ENCODE data around the gene CDC27. TPM values are rescaled to one million over a fixed set of nuclear protein-coding genes. Genes with fewer than 3 reads are reported as not detected.
"Not testable (repeated sequence)": the region's sequence is repeated elsewhere in the genome, so short reads cannot be mapped to it uniquely, and the experiment has no call there.

The CDC27 gene
- total RNA-seq, 4 donors from 2014 or later: 26.5 to 65.9 (median 49.4) TPM

DNA sequence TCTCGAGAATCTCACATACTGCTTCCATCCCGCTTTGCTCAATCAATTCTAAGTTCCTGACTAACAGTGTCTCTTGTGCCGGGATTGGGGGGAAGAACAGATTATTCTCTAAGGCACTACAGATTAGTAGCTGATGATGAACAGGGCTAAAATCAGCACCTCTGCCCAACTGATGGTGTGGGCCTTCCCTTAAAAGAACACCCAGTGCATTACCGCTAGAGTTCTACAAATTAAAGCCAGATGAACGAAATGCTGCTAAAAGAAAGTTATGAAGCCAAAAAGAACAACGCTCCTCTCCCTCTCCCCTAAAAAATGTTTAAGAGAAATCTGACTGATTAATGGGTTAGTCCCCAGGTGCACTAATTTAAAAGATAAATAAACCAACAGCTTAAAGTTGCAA, 4.4 kb downstream of the CDC27 start:
- Histone ChIP-seq H3K27me3 (no peaks in the 10 kb centered on the region), H3K36me3 (peaks cover 0 to 12% of the 10 kb centered on the region in 2 donors), H3K9me3 (no peaks in the 10 kb centered on the region), H3K27ac (no peak overlapping the region), H3K4me3 (no peak overlapping the region), H3K4me1 (peaks cover 50 to 61% of the 10 kb centered on the region in 2 donors)
- TF ChIP-seq POLR2A (IDR thresholded peaks at IDR 0.05) (no peak), CTCF (IDR thresholded peaks at IDR 0.05 in 4 of 5, conservative IDR thresholded peaks at IDR 0.05 in 1 of 5) (no peak)
- in situ Hi-C loops (cut with MboI; ENCODE audit: low sequenced_read_pairs in 4 of 4) (no loop called here), intact Hi-C loops (cut with DNase I; ENCODE audit: low total_unique reads) (no loop called here)
- DNase-seq (no peak), ATAC-seq (no peak)

DNA sequence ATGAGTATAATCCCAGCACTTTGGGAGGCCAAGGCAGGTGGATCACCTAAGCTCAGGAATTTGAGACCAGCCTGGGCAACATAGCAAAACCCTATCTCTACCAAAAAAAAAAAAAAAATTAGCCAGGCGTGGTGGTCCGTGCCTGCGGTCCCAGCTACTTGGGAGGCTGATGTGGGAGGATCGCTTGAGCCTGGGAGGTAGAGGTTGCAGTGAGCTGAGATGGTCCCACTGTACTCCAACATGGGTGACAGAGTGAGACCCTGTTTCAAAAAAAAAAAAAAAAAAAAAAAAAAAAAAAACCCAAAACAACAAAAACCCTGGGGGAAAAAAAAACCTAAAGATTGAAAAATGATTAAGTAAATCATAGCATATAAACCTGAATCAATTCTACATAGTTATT, 8.1 kb downstream of the CDC27 start:
- DNase-seq; H3K4me3 ChIP-seq; H3K27ac ChIP-seq; ATAC-seq; intact Hi-C loops (cut with DNase I; ENCODE audit: low total_unique reads); in situ Hi-C loops (cut with MboI; ENCODE audit: low sequenced_read_pairs in 4 of 4); H3K9me3 ChIP-seq; H3K27me3 ChIP-seq: not testable (repeated sequence)
- Histone ChIP-seq H3K36me3 (peaks cover 0 to 22% of the 10 kb centered on the region in 2 donors), H3K4me1 (peaks cover 30 to 58% of the 10 kb centered on the region in 2 donors)

DNA sequence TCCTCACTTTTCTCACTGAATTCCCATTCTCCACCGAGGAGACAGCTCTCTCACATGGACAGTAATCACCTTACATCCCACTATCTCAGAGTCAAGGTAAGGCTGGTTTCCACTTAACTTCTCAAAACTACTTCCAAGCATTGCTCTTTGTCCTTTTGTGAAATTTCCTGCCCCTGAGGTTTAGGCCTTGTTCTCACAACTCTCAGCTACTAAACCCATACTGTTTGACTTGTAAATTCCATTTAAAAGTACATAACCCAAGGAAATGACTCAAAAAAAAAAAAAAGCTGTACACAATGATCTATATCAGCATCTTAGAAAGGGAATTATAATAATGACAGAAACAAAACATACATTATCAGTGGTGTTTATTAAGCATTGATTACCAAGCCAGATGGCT, 8.8 kb downstream of the CDC27 start:
- Histone ChIP-seq H3K27ac (no peak overlapping the region), H3K4me3 (no peak overlapping the region), H3K9me3 (no peaks in the 10 kb centered on the region), H3K27me3 (no peaks in the 10 kb centered on the region), H3K4me1 (peaks cover 25 to 54% of the 10 kb centered on the region in 2 donors), H3K36me3 (peaks cover 0 to 22% of the 10 kb centered on the region in 2 donors)
- ATAC-seq (no peak), DNase-seq (no peak)
- in situ Hi-C loops (cut with MboI; ENCODE audit: low sequenced_read_pairs in 4 of 4) (no loop called here), intact Hi-C loops (cut with DNase I; ENCODE audit: low total_unique reads) (no loop called here)
- TF ChIP-seq POLR2A (IDR thresholded peaks at IDR 0.05) (no peak), CTCF (IDR thresholded peaks at IDR 0.05 in 4 of 5, conservative IDR thresholded peaks at IDR 0.05 in 1 of 5) (no peak)

DNA sequence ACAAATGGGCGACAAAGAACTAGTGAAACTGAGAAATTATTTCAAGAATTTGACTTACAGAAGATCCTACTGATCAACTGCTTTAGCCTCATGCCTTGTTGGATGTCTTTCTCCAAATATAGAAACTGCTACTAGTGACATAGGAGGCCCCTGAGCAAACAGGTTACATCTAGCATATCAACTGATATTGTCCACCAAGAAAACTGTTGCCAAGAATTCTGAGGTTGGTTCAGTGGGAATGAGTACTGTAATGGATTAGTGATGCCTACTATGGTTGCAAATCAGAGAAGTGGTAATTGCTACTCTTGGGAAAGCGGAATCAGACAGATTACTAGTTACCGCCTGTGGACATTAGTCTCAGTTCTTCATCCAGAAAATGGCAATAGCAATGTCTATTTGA, 10.0 kb downstream of the CDC27 start:
- H3K4me1 ChIP-seq: peaks cover 25 to 45% of the 10 kb centered on the region in 2 donors
- intact Hi-C loops (cut with DNase I; ENCODE audit: low total_unique reads): no loop called here
- ATAC-seq (no peak), DNase-seq (no peak)
- no peak overlapping the region for H3K4me3 ChIP-seq
- no peak for TF ChIP-seq POLR2A (IDR thresholded peaks at IDR 0.05)
- no peak for TF ChIP-seq CTCF (IDR thresholded peaks at IDR 0.05 in 4 of 5, conservative IDR thresholded peaks at IDR 0.05 in 1 of 5)
- in situ Hi-C loops (cut with MboI; ENCODE audit: low sequenced_read_pairs in 4 of 4): no loop called here
- peaks cover 0 to 22% of the 10 kb centered on the region in 2 donors for H3K36me3 ChIP-seq
- no peaks in the 10 kb centered on the region for H3K27me3 ChIP-seq
- H3K27ac ChIP-seq: no peak overlapping the region
- no peaks in the 10 kb centered on the region for H3K9me3 ChIP-seq

GRCh38 chr17:47177261-47177660, 11.8 kb downstream of the CDC27 start:
- TF ChIP-seq POLR2A (IDR thresholded peaks at IDR 0.05) (no peak), CTCF (IDR thresholded peaks at IDR 0.05 in 4 of 5, conservative IDR thresholded peaks at IDR 0.05 in 1 of 5) (no peak)
- in situ Hi-C loops (cut with MboI; ENCODE audit: low sequenced_read_pairs in 4 of 4) (no loop called here), intact Hi-C loops (cut with DNase I; ENCODE audit: low total_unique reads) (no loop called here)
- no peak for ATAC-seq
- H3K27me3 ChIP-seq: no peaks in the 10 kb centered on the region
- H3K4me1 ChIP-seq: peaks cover 11 to 27% of the 10 kb centered on the region in 2 donors
- no peak for DNase-seq
- H3K27ac ChIP-seq: no peak overlapping the region
- no peaks in the 10 kb centered on the region for H3K9me3 ChIP-seq
- H3K36me3 ChIP-seq: peaks cover 0 to 22% of the 10 kb centered on the region in 2 donors
- H3K4me3 ChIP-seq: no peak overlapping the region
